Activated naive CD8-positive, alpha-beta T cell (primary cell): ENCODE data around the gene ZMYM1.

Experiments
- H3K27ac Mint-ChIP-seq: one replicate; pipeline ENCODE4 v1.8.0; 2021; ENCODE audit warnings: mixed read lengths
- H3K27me3 Mint-ChIP-seq: one replicate; pipeline ENCODE4 v1.8.0; 2021; ENCODE audit warnings: mixed read lengths
- H3K36me3 Mint-ChIP-seq: one replicate; pipeline ENCODE4 v1.8.0; 2021; ENCODE audit warnings: mixed read lengths
- H3K4me1 Mint-ChIP-seq: one replicate; pipeline ENCODE4 v1.8.0; 2021; ENCODE audit warnings: low read depth, mixed read lengths
- H3K4me3 Mint-ChIP-seq: one replicate; pipeline ENCODE4 v1.8.0; 2021; ENCODE audit warnings: mild to moderate bottlenecking, mixed read lengths
- H3K9me3 Mint-ChIP-seq: one replicate; pipeline ENCODE4 v1.8.0; 2021; ENCODE audit warnings: low read depth, mixed read lengths

ZMYM1 gene

DNA sequence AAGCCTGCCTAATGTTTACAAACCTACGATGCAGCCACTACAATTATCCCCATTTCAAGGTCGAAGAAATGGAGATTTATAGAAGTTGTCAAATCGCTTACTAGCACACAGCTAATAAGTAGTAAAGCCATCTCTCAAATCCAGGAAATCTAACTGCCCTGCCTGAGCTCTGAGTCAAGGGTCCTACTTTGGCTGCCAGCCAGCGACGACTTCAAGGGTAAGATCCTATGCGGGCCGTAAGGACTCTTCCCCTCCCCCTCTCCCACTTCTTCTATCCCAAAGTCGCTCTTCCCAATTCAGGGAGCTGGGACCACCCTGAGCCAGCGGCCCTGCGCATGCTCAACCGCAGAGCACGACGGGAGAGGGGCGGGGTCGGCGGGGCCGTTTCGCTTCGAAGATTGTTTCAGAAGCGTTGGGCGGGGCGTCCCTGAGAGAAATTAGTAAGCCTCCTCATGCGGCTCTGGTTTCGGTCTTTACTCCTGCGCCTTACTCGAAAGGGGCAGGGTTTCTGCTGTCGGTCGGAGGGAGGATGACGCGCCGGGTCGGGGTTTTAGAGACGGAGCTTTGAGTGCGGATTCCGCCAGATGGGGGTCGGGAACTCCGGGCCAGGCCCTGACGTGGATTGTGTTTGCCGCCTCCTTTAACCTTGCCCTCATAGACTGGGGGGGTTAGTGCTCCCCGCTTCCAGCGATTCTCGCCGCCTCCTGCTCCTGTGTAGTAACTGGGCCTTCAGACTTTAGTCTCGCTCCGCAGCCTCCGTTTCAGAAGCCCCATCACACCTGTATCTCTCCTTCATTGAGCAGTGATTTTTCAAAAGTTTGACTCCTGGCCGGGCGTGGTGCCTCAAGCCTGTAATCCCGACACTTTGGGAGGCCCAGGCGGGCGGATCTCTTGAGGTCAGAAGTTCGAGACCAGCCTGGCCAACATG is at the start of gene ZMYM1:
TSS of gene ZMYM1 (plus strand) at position 383 of the 928 bp plus-strand sequence. CDS start 14,603 bp downstream, outside the sequence.
- Mint-ChIP-seq H3K4me1 (peaks cover 37% of the 10 kb centered on the region), H3K36me3 (peaks cover 9% of the 10 kb centered on the region), H3K9me3 (no peaks in the 10 kb centered on the region), H3K4me3 (peak within 1 kb of the TSS; percentile 93), H3K27ac (peak within 1 kb of the TSS; percentile 97), H3K27me3 (peaks cover 1% of the 10 kb centered on the region)

DNA sequence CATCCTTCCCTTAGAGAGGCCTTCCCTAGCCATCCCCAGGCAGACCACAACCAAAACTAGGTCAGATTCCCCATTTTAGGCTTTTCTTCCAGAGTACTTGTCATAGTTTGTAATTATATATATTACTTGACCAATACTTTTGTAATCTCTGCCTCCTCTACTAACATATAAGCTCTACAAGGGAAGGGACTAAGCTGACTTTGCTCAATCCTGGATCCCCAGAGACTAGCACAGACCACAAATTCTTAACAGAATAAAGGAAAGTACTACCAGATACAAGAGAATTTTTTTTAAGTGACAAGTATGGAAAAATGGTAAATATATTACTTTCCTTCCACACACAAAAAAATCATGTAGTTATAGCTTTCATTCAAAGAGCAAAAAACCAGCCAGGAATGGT is 49.4 kb upstream of the ZMYM1 start:
- H3K27ac Mint-ChIP-seq: peak overlapping the region; percentile 99
- peaks cover 3% of the 10 kb centered on the region for H3K9me3 Mint-ChIP-seq
- peak overlapping the region; percentile 100 for H3K4me3 Mint-ChIP-seq
- H3K27me3 Mint-ChIP-seq: no peaks in the 10 kb centered on the region
- peaks cover 18% of the 10 kb centered on the region for H3K36me3 Mint-ChIP-seq
- peaks cover 45% of the 10 kb centered on the region for H3K4me1 Mint-ChIP-seq

DNA sequence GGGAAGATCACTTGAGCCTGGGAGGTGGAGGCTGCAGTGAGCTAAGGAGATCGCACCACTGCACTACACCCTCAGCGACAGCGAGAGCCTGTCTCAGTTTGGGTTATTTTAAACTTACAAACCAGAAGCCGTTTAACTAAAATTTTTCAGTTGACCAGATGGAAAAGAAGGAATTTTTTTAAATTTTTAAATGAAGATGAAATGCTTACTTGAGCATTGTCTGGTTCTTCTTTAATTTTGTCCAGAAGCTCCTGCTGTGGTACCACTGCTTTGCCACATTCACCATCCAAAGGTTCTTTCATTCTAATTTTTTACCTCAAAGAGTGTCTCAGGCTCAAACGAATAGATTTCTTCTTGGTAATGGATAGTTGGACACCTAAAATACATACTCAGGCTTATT is 48.8 kb upstream of the ZMYM1 start:
- Mint-ChIP-seq H3K9me3 (peaks cover 3% of the 10 kb centered on the region), H3K4me3 (peak overlapping the region; percentile 100), H3K27ac (peak overlapping the region; percentile 99), H3K27me3 (no peaks in the 10 kb centered on the region), H3K4me1 (peaks cover 45% of the 10 kb centered on the region), H3K36me3 (peaks cover 18% of the 10 kb centered on the region)

DNA sequence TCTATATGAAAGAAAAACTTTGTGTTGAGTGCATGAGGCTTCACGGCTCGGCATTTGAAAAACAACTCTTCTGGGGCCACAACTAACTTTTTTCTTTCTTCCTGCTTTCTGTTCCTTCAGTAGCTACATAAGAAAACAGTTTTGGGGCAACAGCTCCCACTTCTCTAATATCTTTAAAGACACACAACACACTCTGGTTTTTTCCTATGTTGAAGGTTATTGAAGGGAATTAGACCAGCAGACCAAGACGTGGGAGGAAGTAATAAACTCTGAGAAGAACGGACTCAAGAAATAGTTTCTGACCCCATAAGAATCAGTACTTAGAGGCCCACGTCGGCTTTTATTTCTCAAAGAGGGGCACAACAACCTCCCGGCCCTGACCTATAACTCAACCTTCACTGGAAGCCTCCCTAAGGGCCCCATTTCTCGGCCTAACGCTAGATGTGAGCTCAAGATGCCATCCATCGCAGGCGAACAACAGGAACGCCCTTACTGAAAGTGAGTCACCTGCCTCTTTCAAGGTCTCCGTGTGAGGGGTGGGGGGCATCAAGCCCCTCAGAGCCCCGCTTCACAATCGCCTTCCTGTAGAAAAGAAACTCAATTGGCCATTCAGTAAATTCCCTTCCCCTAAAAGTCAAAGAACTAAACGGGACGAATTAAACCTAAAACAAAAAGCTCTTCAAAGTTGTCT is 48.3 kb upstream of the ZMYM1 start:
- Mint-ChIP-seq H3K4me3 (peak overlapping the region; percentile 100), H3K27me3 (no peaks in the 10 kb centered on the region), H3K27ac (peak overlapping the region; percentile 99), H3K36me3 (peaks cover 18% of the 10 kb centered on the region), H3K9me3 (peaks cover 3% of the 10 kb centered on the region), H3K4me1 (peaks cover 41% of the 10 kb centered on the region)

DNA sequence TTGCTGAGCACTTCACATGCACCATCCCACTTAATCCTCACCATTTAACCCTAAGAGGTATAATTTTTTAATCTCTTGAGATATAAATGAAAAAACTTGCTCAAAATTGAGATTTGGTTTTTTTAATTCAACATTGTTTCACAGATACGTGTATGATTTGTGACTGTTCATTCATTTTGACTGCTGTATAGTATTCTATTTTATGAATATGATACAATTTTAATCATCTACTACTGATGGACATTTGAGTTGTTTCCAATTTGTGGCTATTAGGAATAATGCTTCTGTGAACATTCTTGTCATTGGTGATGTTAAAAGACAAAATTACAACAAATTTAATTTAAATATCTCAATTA is 46.8 kb upstream of the ZMYM1 start:
- peaks cover 30% of the 10 kb centered on the region for H3K4me1 Mint-ChIP-seq
- peak overlapping the region; percentile 51 for H3K4me3 Mint-ChIP-seq
- H3K36me3 Mint-ChIP-seq: peaks cover 10% of the 10 kb centered on the region
- H3K27ac Mint-ChIP-seq: no peak overlapping the region
- no peaks in the 10 kb centered on the region for H3K27me3 Mint-ChIP-seq
- H3K9me3 Mint-ChIP-seq: peaks cover 3% of the 10 kb centered on the region

DNA sequence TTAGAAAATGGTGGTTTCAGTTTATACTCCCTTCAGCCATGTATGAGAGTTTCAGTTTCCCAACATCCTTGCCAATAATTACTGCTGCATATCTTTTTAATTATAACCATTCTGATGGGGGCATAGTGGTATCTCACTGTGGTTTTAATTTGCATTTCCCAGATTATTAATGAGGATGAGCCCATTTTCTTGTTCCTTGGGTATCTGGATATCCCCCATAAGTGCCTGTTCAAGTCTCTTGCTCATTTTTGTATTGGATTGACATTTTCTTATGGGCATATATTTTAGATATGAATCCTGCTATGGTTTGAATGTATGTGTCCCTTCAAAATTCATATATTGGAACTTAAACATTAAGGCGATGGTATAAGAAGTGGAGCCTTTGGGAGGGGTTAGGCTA is 45.8 kb upstream of the ZMYM1 start:
- Mint-ChIP-seq H3K36me3 (peaks cover 6% of the 10 kb centered on the region), H3K4me3 (no peak overlapping the region), H3K4me1 (peaks cover 24% of the 10 kb centered on the region), H3K27ac (no peak overlapping the region), H3K27me3 (no peaks in the 10 kb centered on the region), H3K9me3 (peaks cover 3% of the 10 kb centered on the region)

DNA sequence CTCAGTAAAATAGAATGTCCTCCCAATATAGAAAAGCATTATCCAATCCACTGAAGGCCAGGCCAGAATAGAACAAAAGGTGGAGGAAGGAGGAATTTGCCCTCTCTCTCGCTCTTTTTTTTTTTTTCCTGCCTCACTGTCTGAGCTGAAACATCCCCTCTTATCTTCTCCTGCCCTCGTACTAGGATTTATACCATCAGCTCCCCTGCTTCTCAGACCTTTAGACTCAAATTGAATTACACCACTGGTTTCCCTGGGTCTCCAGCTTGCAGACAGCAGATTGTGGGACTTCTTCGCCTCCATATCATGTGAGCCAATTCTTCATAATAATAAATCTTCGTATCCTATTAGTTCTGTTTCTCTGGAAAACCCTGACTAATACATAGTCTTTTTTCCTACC is 42.6 kb upstream of the ZMYM1 start:
- H3K4me1 Mint-ChIP-seq: no peaks in the 10 kb centered on the region
- peaks cover 3% of the 10 kb centered on the region for H3K27me3 Mint-ChIP-seq
- no peak overlapping the region for H3K27ac Mint-ChIP-seq
- peaks cover 7% of the 10 kb centered on the region for H3K36me3 Mint-ChIP-seq
- no peak overlapping the region for H3K4me3 Mint-ChIP-seq
- peaks cover 3% of the 10 kb centered on the region for H3K9me3 Mint-ChIP-seq

DNA sequence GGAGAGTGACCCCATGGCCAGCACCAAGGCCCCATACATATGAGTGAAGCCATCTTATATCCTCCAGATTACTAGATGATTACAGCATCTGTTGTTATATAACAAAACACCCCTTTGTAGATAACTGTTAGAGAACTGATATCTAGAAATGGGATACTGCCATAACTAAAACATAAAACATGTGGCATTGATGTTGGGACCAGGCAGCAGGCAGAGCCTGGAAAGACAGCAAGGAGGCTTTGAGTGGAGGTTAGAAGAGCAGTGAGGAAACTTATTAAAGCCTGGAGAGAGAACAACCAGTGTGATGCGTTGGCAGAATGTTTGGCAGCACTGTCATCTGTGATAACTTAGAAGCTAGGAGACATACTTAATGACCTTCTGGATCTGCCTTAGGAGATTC is 42.0 kb upstream of the ZMYM1 start:
- no peaks in the 10 kb centered on the region for H3K4me1 Mint-ChIP-seq
- no peak overlapping the region for H3K4me3 Mint-ChIP-seq
- H3K36me3 Mint-ChIP-seq: peaks cover 7% of the 10 kb centered on the region
- H3K9me3 Mint-ChIP-seq: peaks cover 3% of the 10 kb centered on the region
- H3K27me3 Mint-ChIP-seq: peaks cover 3% of the 10 kb centered on the region
- H3K27ac Mint-ChIP-seq: no peak overlapping the region

DNA sequence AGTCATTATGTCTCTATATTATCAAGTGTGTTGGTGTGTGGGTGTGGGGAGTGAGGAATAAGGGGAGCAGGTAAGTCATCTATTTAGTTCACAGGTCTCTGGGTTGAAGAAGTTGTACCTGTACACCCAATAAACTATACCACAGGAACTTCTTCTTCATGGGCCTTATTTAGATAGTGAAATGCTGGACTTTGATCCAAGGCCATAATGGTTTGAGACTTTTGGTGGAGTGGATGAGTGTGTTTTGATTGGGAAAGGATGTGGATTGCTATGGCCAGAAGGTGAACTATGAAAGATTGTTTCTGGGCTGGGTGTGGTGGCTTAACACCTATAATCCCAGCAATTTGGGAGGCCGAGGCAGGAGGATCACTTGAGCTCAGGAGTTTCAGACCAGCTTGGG is 40.5 kb upstream of the ZMYM1 start:
- no peaks in the 10 kb centered on the region for H3K4me1 Mint-ChIP-seq
- H3K27me3 Mint-ChIP-seq: peaks cover 3% of the 10 kb centered on the region
- H3K9me3 Mint-ChIP-seq: peaks cover 3% of the 10 kb centered on the region
- H3K36me3 Mint-ChIP-seq: peaks cover 5% of the 10 kb centered on the region
- no peak overlapping the region for H3K27ac Mint-ChIP-seq
- H3K4me3 Mint-ChIP-seq: no peak overlapping the region

DNA sequence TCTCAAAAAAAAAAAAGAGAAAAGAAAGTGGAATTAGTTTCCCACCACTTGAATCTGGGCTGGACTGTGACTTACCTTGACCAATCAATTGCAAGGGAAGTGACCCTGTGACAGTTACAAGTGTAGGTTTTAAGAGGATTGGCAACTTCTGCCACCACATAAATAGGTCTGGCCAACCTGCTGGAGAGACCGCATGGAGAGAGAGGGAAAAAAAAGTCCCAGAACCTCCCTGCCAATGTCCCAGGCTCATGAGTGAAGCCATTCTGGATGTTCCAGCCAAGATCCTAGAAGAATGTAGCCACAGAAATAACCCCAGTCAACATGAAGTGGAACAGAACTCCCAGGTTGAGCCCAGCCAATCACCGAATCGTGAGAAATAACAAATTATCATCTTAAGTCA is 35.7 kb upstream of the ZMYM1 start:
- Mint-ChIP-seq H3K27ac (no peak overlapping the region), H3K4me3 (no peak overlapping the region), H3K36me3 (peaks cover 2% of the 10 kb centered on the region), H3K9me3 (no peaks in the 10 kb centered on the region), H3K27me3 (peaks cover 3% of the 10 kb centered on the region), H3K4me1 (no peaks in the 10 kb centered on the region)

DNA sequence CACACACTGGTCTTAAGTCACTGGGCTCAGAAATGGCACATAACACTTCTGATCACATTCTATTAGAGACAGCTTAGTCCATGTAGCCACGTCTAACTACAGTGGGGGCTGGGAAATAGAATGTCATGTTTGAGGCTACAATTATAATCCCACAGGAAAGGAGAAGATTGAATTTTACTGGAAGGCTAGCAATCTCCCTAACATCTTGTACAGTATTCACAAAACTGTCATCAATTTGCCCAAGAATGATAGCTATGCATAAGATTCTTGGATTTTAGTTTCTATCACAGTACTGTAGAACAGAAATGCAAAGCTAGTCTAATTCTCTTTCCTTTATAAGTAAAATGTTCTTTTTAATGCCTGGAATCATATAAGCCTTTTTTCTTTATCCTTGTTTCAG is 34.8 kb upstream of the ZMYM1 start:
- H3K27me3 Mint-ChIP-seq: peaks cover 3% of the 10 kb centered on the region
- no peak overlapping the region for H3K27ac Mint-ChIP-seq
- no peaks in the 10 kb centered on the region for H3K4me1 Mint-ChIP-seq
- peaks cover 2% of the 10 kb centered on the region for H3K36me3 Mint-ChIP-seq
- no peak overlapping the region for H3K4me3 Mint-ChIP-seq
- no peaks in the 10 kb centered on the region for H3K9me3 Mint-ChIP-seq

DNA sequence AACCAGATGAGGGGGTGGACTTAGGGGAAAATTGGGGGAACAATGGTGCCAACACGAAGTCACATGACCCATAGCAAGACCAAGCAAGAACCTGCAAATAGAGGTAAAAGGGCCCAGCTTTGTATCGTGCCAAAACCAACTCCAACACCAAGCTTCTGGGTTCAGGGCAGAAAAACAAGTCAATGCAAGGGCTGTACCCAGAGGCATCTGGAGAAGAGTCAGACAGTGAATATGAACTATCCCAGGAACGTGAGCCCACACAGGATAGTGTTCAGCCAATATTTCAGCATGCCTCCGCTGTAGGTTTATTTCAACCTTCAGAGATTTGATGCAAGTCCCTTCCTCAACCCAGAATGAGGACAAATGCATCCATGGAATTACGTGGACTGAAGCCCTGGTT is 32.5 kb upstream of the ZMYM1 start:
- Mint-ChIP-seq H3K27ac (no peak overlapping the region), H3K4me1 (no peaks in the 10 kb centered on the region), H3K36me3 (no peaks in the 10 kb centered on the region), H3K27me3 (no peaks in the 10 kb centered on the region), H3K9me3 (no peaks in the 10 kb centered on the region), H3K4me3 (no peak overlapping the region)

DNA sequence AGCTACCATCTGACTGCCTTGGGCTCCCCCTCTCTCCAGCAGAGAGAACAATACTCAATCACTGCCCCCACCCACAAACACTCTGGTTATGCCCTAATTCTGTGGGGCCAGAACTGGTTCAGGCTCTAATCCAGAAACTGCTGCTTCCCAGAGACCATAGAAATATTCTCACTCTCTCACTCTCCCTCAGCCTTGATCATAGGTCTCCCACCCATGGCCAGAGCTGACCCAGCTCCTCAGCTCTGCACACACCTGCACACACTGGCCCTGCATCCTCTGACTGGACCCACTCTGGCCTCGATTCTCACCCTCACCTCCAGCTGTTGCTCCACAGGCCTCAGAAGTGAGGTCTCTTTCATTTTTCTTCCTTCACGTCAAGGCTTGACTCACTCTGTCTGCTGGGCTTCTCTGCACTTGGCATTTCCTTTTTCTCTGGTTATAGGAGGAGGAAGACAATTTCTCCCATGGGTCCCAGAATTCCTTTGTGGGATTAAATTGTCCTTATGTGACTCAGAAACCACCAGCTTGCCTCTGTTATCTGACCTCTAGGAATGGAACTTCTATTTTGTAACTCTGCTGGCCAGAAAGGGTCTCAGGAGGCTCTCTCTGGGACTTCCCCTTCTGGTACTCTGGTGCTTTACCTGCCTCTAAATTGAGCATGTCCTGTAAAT is 31.9 kb upstream of the ZMYM1 start:
- Mint-ChIP-seq H3K4me1 (no peaks in the 10 kb centered on the region), H3K9me3 (no peaks in the 10 kb centered on the region), H3K27me3 (no peaks in the 10 kb centered on the region), H3K4me3 (no peak overlapping the region), H3K27ac (no peak overlapping the region), H3K36me3 (no peaks in the 10 kb centered on the region)

DNA sequence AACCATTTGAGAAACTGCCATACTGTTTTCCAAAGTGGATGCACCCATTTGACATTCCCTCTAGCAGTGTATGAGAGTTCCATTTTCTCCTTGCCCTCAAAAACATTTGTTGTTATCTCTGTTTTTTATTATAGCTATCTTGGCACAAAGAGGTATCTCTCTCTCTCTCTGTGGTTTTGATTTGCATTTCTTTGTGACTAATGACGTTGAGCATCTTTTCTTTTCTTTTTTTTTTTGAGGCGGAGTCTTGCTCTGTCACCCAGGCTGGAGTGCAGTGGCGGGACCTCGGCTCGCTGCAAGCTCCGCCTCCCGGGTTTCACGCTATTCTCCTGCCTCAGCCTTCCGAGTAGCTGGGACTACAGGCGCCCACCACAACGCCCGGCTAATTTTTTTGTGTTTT is 30.1 kb upstream of the ZMYM1 start:
- Mint-ChIP-seq H3K4me3 (no peak overlapping the region), H3K27me3 (no peaks in the 10 kb centered on the region), H3K27ac (no peak overlapping the region), H3K4me1 (no peaks in the 10 kb centered on the region), H3K9me3 (no peaks in the 10 kb centered on the region), H3K36me3 (no peaks in the 10 kb centered on the region)

DNA sequence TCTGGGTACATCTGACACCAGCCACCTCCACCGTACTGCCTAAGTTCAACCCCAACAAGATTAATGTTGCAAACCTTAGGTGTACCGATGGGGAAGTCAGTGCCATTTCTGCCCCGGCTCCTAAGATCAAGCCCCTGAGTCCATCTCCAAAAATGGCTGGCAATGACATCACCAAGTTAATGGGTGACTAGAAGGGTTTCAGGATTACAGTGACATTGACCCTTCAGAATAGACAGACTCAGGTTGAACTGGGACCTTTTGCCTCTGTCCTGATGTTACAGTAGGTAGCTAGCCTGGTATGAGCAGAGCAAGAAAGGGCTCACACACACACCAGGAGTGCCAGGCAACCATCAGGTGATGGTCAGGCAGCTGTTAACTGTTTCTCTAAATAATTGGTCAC is 25.8 kb upstream of the ZMYM1 start:
- H3K9me3 Mint-ChIP-seq: no peaks in the 10 kb centered on the region
- H3K27ac Mint-ChIP-seq: no peak overlapping the region
- H3K4me1 Mint-ChIP-seq: no peaks in the 10 kb centered on the region
- H3K36me3 Mint-ChIP-seq: no peaks in the 10 kb centered on the region
- H3K27me3 Mint-ChIP-seq: no peaks in the 10 kb centered on the region
- no peak overlapping the region for H3K4me3 Mint-ChIP-seq
